ENCODE measurements around the gene HMGB2.

The HMGB2 gene

GRCh38 chr4:173334085-173334890 lies at the start of gene HMGB2:
HMGB2 (minus strand) TSS chr4:173334358; CDS start chr4:173333649, 709 bp downstream.
- DNase-seq, result peak; percentile 100

- DNase-seq, result no peak
Observed at GRCh38 chr4:173382349-173382748, 48.2 kb upstream of the HMGB2 start.

DNA sequence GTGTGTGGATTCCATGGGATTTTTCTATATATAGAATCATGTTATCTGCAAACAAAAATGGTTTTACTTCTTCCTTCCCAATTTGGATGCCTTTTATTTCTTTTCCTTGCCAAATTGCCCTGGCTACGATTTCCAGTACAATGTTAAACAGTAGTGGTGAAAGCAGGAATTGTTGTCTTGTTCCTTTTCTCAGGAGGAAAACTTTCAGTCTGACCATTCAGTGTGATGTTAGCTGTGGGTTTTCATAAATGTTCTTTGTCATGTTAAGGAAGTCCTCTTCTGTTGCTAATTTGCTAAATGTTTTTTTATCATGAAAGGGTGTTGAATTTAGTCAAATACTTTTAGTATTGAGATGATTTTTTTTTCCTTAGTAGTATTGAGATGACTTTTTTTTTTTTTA lies 47.5 kb upstream of the HMGB2 start:
- DNase-seq, result no peak

GRCh38 chr4:173380987-173381386 lies 46.8 kb upstream of the HMGB2 start:
- no peak for DNase-seq

GRCh38 chr4:173379929-173380328 lies 45.8 kb upstream of the HMGB2 start:
- DNase-seq, result no peak

DNA sequence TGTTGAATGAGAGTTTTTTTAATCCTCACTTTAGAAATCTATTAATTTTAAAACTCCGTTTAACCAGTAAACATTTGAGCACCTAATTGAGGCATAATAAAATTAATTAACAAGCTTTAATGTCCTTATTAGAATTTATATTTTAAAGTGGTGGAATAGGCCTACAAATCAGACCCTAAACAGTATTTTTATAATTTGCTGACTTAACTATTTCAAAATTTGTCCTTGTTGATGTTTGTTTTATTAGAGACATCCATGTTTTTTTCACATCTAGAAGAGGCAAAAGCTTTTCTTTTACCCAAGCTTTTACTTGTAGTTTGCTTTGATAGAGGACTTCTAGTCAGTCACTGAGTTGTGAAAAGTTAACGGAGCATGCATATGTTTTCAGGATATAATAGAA lies 40.4 kb upstream of the HMGB2 start:
- no peak for DNase-seq

DNA sequence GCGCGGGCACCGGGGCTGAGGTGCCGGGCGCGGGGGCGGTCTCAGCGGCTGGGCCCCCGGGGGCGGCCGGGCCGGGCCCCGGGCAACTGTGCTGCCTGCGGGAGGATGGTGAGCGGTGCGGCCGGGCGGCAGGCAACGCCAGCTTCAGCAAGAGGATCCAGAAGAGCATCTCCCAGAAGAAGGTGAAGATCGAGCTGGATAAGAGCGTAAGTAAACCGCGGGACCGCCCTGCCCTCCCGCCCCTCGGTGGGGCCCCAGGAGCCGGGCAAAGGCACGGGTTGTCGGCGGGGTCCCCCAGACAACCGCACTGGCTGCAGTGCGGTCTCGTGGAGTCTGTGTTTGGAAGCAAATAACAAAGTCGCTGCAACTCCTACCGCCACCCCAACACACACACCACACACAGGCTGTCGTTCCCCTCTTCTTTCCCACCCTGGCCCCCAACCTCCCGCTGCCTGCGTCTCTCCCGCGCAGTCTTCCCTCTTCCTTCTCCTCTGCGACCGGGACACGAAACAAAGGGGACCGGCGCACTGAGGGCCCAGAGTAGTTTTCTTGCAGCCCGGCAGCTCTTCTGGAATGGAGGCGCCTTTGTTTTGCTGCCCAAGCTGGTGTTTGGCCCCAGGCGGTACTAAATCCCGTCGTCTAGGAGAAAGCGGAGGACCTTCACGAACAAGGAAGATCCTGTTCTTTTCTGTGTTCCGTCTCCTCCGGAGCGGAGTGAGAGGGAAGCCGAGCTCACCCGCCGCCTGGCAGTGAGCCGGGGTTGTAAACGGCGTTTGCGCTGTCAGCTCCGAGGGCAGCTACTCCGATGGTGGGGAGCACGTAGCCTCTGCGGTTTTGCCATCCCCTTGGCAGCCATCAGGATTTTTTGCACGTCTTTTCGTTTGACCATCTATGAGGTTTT lies 37.4 kb upstream of the HMGB2 start:
- peak; percentile 80 for DNase-seq

- DNase-seq, result peak; percentile 99
Observed at GRCh38 chr4:173370477-173371291, 36.5 kb upstream of the HMGB2 start, which contains the start of gene SAP30. SAP30 (plus strand) TSS chr4:173370954; CDS start chr4:173371183, 229 bp downstream.

DNA sequence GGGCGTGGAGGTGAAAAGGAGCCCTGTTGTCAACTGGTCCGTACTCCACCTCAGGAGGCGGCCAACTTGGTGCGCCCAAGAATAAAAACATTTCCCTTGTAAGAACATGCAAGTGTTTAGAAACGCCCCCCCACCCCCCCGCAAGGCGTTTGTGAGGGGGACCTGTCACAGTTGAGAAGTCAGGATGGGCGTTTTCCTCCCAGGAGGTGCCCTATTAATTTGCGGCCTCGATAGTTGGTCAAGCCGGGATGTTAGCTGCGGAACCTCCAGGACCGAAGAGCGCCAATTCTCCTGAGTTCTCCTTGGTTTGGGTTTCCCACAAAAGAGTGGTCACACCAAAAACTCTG lies 35.9 kb upstream of the HMGB2 start:
- peak; percentile 87 for DNase-seq

DNA sequence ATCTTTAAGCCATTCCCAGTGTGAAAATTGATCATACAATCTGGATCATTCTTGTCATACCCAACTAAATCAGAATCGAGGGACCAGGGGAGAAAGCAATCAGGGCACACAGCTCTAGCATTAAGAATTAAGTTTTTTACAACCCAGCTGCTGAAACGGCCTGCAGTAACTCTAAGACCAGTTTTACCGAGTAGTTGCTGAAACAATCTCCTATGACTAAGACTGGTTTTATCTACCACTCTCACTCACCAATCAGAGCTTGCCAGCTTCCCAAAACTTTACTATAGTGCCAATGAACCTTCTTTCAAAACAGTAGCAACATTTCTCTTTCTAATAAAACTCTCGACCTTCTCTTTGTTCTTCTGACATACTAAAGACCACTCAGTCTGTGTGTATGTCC lies 33.8 kb upstream of the HMGB2 start:
- no peak for DNase-seq

GRCh38 chr4:173367285-173367684 lies 33.1 kb upstream of the HMGB2 start:
- DNase-seq, result no peak

GRCh38 chr4:173365359-173365996 lies 31.3 kb upstream of the HMGB2 start:
- DNase-seq, result peak; percentile 64

- no peak for DNase-seq
Observed at GRCh38 chr4:173362666-173363065, 28.5 kb upstream of the HMGB2 start.

DNA sequence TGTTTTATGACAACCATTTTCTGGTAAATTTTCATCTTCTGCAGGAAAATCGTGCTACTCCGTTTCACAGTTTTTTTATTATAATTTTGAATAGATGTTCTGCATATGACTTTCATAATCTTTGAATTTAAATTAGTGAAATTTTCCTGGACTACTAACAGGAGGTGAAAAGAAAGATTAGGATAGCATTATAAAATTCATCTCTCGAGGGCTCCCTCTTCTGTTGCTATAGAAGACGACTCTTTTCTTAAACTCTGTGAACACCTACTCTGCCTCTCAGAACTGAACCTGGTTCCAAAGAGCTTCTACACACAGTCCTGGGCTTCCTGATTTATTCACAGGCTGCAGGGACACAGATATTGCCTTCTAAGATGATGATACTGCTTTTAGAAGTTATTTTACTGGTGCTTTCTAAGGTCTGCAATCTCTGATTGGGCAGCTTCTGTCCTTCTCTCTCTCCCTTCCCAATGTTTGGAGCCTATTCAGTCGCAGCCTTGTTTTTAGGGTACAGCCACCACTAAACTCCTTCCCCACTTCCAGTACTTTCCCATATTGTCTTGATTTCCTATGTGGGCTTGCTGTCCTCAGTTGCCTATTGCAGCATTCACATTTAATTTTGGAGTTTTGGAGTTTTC lies 26.5 kb upstream of the HMGB2 start:
- no peak for DNase-seq

GRCh38 chr4:173357939-173358338 lies 23.8 kb upstream of the HMGB2 start:
- DNase-seq, result no peak

DNA sequence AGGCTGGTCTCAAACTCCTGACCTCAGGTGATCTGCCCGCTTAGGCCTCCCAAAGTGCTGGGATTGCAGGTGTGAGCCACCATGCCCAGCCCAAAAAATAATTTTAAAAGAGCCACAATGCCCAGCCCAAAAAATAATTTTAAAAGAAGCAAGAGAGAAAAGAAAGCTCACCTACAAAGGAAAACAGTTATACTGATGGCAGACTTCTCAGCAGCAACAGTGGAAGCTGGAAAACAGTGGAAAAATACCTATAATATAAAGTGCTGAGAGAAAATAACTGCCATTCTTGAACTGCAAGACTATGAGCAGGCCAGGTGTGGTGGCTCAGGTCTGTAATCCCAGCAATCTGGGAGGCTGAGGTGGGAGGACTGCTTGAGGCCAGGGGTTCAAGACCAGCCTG lies 13.3 kb upstream of the HMGB2 start:
- no peak for DNase-seq

DNA sequence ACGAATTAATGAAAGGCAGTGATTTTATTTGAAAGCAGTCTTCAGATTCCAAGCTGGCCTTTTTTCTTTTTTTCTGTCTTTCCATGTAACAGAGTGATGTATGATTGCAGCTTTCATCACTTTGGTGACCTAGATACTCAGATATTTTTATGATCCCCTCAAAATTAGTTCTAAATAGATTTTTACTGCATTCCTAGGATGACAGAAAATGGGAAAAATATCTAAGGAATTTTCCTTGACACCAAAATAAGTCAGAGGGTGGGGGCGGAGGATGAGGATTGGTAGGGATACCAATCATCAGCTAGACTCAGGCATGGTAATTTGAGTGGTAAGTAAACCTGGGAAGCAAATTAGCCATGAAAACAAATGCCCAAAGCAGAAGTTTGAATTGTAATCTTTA lies 11.9 kb upstream of the HMGB2 start:
- no peak for DNase-seq

DNA sequence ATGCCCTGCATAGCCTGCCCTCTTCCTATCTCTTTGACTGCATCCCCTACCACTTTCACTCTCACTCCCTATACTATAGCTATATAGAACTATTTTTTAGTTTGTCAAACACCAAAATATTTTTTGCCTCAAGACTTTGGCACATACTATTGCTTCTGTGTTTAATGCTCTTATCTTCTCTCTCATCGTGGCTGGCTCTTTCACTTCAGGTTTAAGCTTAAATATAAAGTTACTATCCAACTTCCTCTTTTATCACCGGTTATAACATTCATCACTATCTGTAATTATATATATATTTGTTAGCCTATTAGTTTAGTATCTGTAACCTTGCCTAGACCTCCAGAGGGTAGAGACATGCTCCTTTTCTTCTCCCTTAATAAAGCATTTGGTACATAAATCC lies 11.5 kb upstream of the HMGB2 start:
- no peak for DNase-seq

DNA sequence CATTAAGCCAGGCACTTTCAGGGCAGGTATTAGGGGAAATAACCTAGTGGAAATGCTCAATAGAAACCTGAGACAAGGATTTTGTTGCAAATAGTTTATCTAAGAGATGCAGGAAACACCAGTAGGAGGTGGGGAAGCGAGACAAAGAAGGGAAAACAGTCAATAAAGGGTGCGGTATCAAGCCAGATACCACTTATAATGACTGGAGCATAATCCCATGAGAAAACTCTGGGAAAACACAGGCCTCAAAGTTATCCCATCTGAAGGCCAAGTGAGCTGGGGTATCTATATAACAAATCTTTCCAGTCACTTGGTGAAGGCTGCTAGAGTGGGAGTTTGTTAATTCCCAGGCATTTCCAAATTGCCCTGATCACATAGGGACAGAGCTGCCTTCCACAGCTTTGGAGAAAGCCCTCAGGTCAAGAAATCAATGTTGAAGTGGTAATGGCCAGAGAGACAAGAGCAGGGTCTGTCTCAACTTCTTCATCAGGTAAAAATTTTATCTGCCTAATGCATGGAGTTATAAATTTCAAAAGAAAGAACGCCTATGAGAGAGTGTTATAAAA lies 9.8 kb upstream of the HMGB2 start:
- DNase-seq, result no peak

DNA sequence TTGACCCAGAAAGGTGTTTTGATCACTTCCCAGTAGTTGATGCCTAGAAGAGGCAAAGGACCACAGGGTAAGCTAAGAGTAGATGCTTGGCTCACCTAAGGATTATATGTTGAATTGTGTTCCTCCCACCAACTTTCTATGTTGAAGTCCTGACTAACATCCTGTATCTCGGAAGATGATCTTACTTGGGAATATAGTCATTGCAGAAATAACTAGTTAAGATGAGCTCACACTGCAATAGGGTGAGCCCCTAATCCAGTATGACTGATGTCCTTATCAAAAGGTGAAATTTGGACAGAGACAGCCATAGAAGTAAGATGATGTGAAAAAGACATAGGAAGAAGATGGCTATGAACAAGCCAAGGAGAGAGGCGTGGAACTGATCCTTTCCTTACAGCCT lies 3.3 kb upstream of the HMGB2 start:
- DNase-seq, result no peak

GRCh38 chr4:173334891-173335752 lies 964 bp upstream of the HMGB2 start:
- peak; percentile 78 for DNase-seq
